ENCODE measurements around the gene SLC38A3.

SLC38A3 gene

GRCh38 chr3:50169232-50169832 is 35.7 kb upstream of the SLC38A3 start:
- DNase-seq, result no peak

DNA sequence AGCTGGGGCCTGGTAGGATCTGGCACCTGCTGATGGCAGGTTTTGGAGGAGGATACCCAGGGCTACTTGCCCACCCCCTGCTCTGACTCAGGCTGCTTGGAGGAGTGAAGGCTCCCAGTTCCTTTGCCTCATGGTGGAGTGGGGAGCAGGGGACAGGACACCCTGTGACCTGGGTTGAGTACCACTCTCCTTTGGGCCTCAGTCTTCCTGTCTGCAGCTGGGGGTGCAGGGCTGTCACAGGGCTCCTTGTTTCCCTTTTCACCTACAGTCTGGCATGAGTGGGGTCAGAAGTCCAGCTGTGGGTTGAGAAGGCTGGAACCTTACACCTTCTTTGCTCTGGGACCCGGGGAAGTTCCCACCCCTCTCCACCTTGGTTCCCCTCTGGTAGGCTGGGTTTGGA is 35.2 kb upstream of the SLC38A3 start:
- no peak for DNase-seq

DNA sequence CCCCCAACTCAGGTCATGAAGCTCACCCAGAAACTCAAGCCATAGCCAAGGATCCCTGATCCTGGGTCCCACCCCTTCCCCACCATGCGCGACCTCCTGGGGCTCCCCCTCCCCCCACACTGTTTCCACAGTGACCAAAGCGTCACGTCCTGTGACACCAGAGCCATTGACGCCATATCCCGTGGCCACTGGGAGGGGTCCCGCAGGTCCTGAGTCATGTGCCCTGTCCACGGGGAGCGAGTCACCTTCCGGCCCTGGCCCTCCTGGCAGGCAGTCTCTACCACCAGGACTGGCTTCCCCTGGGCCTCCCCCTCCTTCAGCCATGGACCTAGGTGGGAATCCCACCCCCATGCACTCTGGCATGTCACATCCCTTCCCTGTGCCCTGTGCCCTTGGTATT is 34.4 kb upstream of the SLC38A3 start:
- no peak for DNase-seq

- DNase-seq, result no peak
Measured at GRCh38 chr3:50171540-50172301, 33.4 kb upstream of the SLC38A3 start.

- DNase-seq, result no peak
Measured at GRCh38 chr3:50172626-50173220, 32.3 kb upstream of the SLC38A3 start.

DNA sequence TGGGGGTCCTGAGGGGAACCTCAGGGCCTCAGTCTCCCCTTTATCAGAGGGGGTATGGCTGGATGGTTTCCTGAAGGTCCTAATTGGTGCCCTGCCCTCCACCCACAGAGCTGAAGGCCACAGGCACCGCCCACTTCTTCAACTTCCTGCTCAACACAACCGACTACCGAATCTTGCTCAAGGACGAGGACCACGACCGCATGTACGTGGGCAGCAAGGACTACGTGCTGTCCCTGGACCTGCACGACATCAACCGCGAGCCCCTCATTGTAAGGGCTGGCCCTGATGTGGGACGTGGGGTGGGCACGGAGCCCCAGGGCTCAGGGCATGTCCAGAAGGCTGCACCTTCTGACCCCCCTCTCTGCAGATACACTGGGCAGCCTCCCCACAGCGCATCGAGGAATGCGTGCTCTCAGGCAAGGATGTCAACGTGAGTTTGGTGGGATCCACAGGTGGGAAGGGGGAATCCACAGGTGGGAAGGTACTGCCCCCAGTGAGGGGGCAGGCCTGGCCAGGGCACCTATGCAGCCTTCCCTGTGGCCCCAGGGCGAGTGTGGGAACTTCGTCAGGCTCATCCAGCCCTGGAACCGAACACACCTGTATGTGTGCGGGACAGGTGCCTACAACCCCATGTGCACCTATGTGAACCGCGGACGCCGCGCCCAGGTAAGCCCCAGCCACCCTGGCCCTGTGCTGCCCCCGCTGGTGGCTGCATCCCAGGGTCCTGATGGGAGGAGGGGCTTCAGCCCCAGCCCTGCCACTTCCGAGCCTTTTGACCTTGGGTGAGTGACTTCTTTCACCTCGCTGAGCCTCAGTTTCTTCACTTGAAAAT is 31.2 kb upstream of the SLC38A3 start:
- DNase-seq, result no peak

DNA sequence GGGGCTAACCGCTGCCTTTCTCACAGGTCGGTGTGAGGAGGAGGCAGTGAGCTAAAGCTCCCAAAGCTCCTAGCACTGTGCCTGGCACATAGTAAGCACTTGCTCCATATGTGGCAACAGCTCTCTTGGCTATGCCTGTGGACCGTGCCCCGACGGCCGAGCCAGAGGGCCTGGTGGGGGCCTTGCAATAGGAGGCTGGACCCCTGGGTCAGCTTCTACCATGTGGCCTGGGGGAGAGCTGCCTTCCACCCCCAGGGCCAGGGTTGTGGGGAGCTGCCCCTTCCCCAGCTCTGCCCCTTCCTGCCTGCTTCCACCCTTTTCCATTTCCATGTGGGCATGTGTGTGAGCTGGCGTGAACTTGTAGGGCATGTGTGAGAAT is 30.6 kb upstream of the SLC38A3 start:
- no peak for DNase-seq

GRCh38 chr3:50174947-50175524 is 30.0 kb upstream of the SLC38A3 start:
- no peak for DNase-seq

DNA sequence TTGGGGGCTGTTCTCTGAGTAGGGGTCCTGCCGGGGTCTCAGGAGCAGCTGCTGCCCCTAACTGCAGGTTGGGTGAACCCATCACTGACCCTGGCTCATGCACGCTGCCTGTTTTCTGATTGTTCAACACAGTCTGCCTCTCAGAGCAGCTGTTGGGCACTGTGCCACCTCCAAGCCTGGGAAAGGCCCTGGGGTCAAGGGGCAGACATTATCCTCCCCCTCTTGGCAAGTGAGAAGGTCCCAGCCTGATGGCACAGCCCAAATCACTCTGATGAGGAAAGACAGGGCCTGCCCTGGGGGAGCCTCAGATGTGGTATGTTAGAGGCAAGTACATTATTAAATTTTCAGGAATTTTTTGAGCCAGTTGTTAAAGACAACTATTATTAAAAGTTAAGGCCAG is 27.7 kb upstream of the SLC38A3 start:
- DNase-seq, result no peak

- DNase-seq, result no peak
Measured at GRCh38 chr3:50179710-50180109, 25.4 kb upstream of the SLC38A3 start.

- DNase-seq, result no peak
Measured at GRCh38 chr3:50181985-50182384, 23.1 kb upstream of the SLC38A3 start.

DNA sequence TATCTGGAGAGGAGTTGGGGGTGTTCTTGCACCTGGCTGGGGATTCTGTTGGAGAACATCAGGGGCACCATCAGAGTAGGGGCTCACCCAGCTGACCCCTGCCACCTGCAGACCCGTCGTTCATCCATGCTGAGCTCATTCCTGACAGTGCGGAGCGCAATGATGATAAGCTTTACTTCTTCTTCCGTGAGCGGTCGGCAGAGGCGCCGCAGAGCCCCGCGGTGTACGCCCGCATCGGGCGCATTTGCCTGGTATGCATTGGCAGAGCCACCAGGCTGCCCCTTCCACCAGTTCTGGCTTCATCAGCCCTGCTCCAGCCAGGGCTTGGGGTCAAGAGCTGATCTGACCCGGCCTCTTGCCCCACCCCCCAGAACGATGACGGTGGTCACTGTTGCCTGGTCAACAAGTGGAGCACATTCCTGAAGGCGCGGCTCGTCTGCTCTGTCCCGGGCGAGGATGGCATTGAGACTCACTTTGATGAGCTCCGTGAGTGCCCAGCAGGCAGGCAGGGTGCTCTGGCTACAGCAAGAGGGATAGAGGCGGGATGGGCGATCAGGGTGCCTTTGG is 22.5 kb upstream of the SLC38A3 start:
- no peak for DNase-seq

DNA sequence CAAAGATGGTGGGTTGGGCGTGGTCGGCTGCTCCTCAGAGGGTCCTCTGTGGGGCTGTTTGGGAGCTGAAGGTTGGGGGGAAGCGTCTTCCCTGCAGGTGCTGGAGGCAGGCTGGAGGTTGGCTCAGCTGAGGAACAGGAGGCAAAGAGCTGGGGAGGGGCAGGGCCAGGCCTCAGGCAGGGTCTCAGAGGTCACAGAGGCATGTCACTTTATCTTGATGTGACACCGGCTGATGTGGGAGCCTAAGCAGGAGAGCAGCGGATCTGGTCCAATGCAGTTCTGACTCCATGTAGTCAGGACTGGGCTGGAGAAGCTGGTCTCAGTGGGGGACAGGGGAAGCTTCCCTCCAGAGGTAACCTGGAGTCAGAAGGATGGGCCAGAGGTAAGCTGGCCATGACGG is 21.3 kb upstream of the SLC38A3 start:
- DNase-seq, result no peak

- no peak for DNase-seq
Measured at GRCh38 chr3:50184242-50184978, 20.7 kb upstream of the SLC38A3 start.

DNA sequence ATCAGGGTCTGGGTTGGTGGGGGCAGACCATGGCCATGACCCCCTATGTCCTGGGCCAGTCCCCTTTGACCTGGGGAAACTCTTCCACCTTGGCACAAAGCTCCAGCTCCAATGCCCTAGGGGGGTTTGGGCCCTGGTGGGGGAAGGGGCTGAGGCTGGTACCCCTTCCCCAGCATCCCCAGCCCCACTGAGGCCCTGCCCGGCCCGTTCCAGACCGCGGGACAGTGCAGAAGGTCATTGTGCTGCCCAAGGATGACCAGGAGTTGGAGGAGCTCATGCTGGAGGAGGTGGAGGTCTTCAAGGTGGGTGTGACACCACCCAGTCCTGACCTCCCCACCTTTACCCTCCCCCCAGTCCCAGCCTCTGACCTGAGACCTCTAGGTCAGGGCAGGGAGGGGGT is 19.8 kb upstream of the SLC38A3 start:
- no peak for DNase-seq

DNA sequence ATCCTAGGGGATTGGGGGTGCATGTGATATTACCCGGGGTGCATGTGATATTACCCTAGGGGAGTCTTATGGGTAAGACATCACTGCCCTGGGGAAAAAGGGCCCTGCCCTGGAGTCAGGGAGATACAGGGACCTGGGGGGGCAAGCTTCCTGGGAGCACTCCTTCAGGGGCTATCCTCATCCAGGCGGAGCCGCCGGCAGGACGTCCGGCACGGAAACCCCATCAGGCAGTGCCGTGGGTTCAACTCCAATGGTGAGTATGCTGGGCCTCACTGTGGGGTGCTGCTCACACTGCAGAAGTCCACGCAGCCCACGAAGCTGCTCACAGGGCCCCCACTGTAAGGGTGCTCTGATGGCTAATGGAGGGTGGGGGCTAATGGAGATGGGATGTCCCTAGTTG is 19.0 kb upstream of the SLC38A3 start:
- DNase-seq, result no peak

DNA sequence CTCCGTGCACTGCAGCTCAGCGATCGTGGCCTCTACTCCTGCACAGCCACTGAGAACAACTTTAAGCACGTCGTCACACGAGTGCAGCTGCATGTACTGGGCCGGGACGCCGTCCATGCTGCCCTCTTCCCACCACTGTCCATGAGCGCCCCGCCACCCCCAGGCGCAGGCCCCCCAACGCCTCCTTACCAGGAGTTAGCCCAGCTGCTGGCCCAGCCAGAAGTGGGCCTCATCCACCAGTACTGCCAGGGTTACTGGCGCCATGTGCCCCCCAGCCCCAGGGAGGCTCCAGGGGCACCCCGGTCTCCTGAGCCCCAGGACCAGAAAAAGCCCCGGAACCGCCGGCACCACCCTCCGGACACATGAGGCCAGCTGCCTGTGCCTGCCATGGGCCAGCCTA is 17.3 kb upstream of the SLC38A3 start:
- DNase-seq, result no peak

DNA sequence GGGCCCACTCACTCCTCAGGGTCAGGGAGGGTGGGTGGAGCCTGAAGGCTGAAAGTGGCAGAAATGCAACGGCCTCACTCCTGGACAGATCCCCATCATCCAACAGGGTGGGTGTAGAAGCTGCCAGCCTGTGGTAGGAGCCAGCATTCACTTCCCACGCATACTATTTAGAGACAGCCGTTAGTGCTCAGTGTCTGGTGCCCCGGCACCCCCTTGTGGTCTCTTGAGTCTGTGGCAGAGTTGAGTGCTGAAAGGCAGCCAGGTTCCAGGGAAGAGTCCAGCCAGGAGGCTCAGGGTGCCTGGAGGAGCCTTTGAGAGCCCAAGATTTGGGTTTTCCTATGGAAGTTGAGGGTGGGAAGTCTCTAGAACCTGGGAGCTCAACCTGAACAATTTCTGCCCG is 15.8 kb upstream of the SLC38A3 start:
- DNase-seq, result peak in 1 of 5 donors; percentile 28

DNA sequence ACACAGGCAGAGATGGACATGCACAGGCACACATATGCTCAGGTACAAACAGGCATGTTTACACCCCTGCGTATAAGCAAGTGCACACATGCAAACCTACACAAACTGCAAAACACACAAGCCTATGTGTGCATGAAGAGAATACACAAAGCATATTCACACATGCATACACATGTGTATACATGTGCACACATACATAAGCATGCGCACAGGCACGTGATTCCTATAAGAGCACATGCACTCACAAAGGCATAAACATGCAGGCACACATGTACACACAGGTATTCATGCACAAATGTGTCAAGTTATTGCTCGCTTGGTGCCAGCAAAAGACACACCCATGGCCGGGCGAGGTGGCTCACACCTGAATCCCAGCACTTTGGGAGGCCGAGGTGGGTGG is 15.1 kb upstream of the SLC38A3 start:
- DNase-seq, result no peak

DNA sequence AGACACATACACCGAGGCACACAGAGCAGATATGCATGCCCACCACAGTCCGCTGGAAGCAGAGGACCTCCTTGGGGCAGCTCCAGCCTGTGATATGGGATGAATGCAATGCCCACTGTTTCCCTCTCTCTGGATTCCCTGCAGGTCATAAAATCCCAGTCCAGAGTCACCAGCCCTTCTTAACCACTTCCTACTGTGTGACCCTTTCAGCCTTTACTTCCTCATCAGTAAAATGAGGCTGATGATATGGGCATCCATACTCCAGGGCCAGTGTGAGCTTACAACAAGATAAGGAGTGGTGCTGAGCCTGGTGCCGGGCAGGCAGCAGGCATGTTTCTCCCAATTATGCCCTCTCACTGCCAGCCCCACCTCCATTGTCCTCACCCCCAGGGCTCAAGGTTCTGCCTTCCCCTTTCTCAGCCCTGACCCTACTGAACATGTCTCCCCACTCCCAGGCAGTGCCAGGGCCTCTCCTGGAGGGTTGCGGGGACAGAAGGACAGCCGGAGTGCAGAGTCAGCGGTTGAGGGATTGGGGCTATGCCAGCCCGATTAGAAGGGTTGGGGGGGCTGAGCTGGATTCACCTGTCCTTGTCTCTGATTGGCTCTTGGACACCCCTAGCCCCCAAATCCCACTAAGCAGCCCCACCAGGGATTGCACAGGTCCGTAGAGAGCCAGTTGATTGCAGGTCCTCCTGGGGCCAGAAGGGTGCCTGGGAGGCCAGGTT is 14.0 kb upstream of the SLC38A3 start, which contains the start of gene GNAT1:
Gene GNAT1, plus strand, starts transcription at position 675 of the 725 bp plus-strand sequence. CDS start 116 bp downstream, outside the sequence.
- no peak for DNase-seq

DNA sequence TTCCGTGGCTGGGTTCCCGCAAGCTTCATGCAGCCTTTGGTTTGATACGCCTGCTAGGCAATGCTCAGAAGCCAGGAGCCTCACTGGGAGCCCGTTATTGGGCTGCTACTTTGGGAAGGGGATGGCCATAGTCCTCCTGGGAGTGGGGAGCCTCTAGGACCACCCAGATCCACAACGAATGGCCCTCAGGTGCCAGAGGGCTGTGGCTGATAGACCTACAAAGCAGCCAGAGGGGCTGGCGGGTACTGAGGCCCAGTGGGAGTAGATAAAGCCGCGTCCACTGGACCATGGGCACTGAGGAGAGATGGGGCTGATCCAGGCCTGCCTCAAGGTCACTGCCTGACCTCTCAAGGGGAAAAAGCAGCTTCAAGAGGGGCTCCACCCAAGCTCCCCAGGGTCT is 12.9 kb upstream of the SLC38A3 start:
- DNase-seq, result no peak
